Glomerular visceral epithelial cell (primary cell): ENCODE data around the gene NOL4L.
"Not testable (repeated sequence)": the region's sequence is repeated elsewhere in the genome, so short reads cannot be mapped to it uniquely, and the experiment has no call there.

Experiments
- DNase-seq: peaks from one replicate; pipeline ENCODE4 v3.0.0-alpha.2; 2016; ENCODE audit errors: extremely low spot score

The NOL4L gene

DNA sequence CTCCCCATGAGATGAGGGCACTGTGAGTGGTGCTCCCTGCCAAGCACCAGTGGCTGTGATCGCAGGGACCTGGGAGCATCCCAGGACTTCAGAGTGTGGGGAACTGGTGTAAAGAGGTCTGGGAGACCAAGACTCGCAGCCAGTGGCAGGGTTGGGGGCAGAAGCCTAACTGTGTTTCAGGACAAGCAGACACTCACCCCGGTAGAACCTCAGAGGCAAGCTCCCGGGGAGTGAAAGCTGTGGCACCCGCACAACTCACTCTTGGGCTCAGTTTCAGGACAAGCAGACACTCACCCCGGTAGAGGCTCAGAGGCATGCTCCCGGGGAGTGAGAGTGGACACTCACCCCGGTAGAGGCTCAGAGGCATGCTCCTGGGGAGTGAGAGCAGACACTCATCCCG, 114.2 kb downstream of the NOL4L start:
- no peak for DNase-seq

DNA sequence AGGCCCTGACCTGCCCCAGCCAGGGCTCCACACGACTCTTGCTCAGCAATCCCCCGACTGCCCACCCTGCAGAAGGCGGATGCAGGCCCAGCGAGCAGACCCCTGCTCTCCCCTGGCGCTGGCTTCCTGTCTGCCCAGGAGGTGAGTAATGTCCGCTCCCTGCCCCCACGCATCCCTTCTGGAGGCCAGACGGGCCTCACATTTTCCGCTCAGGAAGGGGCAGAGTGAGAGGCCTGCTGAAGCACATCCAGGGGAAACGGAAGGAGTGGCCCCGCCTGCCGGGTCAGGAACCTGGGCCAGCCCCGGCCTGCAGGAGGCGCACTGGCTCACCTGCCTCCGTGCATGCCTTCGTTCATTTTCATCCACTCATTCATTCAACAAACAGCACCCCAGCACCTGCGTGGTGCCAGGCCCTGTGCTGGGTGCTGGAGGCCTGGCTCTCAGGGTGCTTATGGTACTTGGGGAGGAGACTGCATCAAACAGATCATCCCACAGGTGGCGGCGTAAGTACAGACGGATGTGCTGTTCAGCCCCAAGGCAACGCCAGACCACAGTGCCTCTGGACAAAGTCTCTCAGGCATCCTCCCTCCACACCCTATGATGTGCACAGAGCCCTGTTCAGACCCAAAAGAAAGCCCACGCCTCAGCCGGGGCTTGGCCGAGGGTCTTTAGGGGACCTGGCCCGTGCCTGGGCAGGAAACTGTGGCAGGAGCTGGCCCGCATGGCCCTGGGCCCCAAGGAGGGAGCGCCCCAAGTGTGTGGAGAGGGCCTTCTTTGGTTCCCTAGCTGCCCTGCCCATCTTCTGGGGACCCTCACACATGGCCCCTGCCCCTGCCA, 114.9 kb downstream of the NOL4L start:
- DNase-seq, result peak; percentile 92

DNA sequence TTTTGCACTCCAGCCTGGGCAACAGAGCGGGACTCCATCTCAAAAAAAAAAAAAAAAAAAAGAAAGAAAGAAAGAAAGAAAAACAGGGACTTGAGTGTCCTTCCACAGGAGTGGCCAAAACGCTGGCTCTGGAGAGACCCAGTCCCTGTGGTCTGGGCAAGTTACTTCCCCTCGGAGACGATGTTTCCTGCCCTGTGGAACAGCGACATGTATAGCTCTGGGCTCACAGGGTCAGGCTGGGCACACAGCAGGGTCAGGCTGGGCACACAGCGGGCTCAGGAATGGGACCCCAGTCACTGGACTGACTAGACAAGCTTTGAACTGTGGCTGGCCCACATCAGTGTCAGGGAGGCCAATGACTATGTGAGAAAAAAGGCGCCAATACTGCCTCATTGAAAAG, 116.3 kb downstream of the NOL4L start:
- DNase-seq, result no peak

DNA sequence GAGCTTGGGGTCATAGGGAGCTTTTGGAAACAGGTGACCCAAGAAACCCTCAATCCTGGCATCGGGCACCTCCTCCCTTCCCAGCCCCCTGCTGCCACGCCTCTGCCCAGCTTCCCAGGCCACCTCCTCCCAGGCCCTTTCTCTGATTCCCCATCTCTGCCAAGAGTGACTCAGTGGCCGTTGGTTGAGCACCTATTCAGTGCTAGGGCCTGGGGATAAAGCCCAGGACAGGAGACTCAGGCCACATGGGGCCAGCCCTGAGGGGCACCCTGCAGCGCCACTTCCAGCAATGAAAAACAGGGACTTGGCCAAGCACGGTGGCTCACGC, 116.9 kb downstream of the NOL4L start:
- no peak for DNase-seq

DNA sequence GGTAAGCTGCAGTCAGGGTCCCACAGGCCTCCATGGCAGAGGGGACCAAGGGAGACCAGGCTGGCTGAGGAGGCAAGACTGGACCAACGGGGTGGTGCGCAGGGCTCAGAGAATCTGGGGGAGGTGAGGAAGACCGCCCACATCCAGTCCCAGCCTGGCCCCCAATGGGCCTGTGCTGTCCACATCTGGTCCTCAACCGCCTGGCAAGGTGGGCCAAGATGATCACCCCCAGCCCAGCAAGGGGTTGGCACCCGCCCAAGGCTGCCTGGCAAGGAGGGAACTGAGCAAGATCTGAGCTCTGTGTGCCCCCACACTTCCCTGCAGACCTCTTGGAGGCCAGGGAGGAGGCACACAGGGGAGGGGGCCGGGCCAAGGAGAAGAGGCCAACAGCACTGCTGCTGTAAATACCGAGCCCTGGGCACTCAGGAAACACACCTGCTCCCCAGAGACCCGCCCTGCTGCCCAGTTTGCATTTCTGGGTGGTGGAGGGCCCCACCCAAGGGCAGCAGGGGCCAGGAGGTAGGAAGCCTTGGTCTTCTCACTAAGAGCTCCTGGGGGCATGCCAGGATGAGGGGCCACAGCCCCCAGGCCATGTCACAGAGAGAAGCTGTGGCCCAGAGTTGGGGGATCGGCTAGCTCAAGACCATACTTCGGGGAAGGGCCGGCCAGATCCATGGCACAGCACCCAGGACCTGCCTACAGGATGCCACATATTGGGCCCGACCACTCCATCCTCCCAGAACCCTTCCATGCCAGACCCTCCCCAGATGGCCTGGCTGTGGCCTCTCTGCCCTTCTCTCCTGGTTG, 117.4 kb downstream of the NOL4L start:
- no peak for DNase-seq

- DNase-seq, result no peak
Measured at GRCh38 chr20:32466739-32467505, 118.2 kb downstream of the NOL4L start.

DNA sequence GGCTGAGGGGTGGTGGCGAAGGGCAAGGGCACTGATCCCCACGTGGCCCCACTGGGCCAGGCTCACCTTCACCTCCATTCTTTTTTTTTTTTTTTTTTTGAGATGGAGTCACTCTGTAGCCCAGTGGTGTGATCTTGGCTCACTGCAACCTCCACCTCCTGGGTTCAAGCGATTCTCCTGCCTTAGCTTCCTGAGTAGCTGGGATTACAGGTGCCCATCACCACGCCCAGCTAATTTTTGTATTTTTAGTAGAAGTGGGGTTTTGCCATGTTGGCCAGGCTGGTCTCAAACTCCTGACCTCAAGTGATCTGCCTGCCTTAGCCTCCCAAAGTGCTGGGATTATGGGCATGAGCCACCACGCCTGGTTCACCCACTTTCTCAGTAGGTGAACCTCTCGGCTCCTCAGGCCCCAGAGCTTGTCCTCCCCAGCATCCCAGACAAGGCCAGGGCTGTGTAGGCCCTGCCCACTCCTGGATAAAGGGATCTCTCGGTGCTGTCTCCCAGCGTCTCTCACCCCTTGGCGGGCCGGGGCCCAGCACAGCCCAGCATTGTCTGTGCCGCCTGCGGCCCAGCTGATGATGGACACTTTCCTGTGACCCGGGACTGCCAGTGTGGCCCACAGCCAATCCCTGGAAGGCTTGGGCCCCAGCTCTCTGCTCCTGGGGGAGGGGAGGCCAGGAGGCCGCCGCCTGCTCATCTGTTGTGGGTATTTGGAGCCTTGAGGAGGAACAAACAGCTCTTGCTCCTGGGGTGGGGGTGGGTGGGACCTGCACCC, 119.0 kb downstream of the NOL4L start:
- not testable (repeated sequence) for DNase-seq

GRCh38 chr20:32465092-32465900, 119.8 kb downstream of the NOL4L start:
- DNase-seq, result peak; percentile 82

- DNase-seq, result no peak
Measured at GRCh38 chr20:32464401-32465091, 120.6 kb downstream of the NOL4L start.

GRCh38 chr20:32463642-32464400, 121.3 kb downstream of the NOL4L start:
- no peak for DNase-seq

DNA sequence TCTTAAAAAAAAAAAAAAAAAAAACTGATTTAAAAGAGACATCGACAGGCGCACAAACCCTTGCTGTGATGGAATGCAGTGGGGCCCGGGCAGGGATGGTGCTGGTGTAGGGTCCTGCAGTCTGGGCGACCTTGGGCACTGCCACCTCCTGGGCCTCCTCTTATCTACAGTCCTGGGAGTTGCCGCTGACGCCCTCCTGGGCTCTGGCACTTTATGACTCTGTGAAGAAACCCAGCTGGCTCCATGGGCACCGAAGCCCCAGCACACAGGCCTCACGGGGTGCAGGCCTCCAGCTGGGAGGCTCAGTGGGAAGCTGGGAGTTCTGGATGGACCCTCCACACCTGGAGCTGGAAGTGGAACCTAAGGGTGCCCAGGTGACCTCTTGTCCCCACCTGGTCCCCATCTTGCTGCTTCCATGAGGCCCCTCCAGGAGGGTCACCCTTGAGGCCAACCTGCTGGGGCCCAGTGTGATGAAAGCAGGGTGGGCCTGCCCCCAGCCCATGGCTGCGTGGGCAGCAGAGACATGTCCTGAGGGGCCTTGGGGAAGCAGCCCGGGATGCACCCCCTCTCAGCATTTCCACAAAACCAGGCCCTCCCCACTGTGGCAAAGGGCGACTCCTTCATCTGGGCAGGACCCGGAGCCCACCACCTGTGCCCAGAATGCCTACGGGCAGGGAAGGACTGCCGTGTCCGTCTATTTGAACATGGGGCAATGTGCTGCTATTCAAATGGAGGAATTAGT, 122.1 kb downstream of the NOL4L start:
- no peak for DNase-seq

DNA sequence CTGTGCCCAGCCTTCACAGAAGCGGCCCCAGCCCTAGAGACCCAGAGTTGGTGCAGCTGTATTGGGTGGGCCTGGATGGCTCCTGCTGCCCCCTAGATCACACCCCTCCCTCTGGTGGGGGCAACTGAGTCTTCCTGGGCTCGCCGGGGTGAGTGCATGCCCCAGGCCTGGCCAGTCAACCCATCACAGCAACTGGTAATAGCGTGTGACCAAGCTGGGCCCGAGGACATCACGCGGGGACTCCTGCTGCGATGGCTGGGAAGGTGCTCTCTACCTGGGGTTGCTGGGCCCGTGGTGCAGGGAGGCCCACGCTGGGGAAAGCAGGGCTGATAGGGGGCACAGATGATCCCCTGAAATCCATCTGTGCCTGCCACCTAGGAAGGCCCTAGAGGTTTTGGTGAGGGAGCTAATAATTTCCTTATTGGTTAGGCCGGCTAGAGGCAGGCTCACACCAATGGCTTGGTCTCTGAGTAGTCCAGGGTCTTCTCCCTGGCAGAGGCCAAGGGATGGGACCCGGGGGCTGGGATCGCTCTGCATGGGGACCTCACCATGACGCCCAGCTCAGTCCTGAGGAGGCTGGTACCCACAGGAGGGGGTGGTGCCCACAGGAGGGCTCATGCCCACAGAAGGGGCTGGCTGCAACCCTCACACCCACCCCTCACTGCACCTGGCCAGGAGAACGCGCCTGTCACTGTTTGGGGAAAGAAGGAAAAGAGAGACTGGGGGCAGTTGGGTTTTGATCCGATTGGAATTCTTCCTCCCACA, 123.1 kb downstream of the NOL4L start:
- no peak for DNase-seq

GRCh38 chr20:32460683-32461320, 124.3 kb downstream of the NOL4L start:
- DNase-seq, result no peak

DNA sequence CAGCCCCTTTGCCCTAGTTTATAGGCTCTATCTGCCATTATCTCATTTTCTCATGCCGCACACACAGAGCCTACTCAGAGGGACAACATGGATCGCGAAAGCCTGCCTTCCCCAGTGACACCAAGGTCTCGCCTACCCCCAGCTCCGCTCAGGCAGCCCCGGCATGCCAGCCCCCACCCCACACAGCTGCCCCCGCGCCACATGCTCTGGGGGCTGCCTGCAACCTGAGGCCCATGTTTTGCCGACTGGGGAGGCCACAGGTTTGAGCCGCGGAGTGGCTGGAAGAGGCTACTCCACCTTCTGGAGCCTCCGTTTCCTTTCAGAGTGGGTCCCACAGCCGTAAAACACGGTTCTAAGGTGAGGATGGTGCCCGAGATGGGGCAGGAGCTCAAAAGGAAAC, 124.9 kb downstream of the NOL4L start:
- DNase-seq, result no peak

DNA sequence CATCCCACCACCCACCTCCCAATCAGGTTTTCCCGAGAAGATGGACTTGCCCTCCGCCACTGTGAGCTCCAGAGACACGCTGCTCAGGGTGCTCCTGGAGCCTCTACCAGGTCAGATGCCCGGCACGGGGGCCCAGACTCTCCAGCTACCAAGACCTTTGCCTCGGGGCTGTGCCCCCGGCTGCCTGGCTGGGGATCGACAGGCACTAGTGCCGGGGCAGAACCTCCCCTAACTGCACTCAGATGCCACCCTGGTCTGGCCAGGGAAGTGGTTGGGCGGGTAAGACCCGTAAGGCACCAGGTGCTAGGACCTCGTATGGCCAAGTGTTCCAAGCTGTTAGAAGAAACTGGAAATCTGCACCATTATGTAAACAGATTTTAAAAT, 126.3 kb downstream of the NOL4L start:
- no peak for DNase-seq

- peak; percentile 18 for DNase-seq
Measured at GRCh38 chr20:32458061-32458836, 126.9 kb downstream of the NOL4L start.
